ENCODE data around the gene ORC5. TPM values are rescaled to one million over a fixed set of nuclear protein-coding genes. Genes with fewer than 3 reads are reported as not detected.

ORC5 gene
- total RNA-seq, 2 donors from 2014 or later = 12.9 to 17.6 TPM

DNA sequence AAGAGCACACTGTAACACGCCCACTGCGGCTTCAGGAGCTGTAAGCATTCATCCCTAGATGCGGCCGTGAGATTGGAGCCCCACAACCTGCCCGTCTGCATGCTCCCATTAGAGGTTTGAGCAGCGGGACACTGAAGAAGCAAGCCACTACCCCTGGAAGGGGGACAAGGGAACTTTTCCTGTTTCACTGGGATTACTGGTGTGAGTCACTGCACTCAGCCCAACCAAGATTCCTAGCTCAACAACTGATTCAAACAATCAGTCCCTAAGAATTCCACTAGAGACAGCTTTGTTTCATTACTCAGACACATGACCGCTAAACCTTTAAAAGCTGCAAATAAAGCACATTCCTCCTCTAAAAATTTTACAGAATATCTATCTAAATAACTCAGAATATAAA, 69.8 kb downstream of the ORC5 start:
- ATAC-seq (no peak), DNase-seq (no peak)
- Histone ChIP-seq H3K4me1 (peaks cover 10% of the 10 kb centered on the region), H3K4me3 (no peak overlapping the region), H3K27me3 (no peaks in the 10 kb centered on the region), H3K27ac (no peak overlapping the region), H3K36me3 (replicated peaks in 1 of 2; ENCODE audit: insufficient read depth in 1 of 2, low read depth in 2 of 2) (no peaks in the 10 kb centered on the region), H3K9me3 (no peaks in the 10 kb centered on the region)
- WGBS, 2 donors = 93 to 98% methylated on average over 7 of the region's 7 CpGs
- intact Hi-C loops (cut with DNase I) = no loop called here
- TF ChIP-seq POLR2A (IDR thresholded peaks at IDR 0.05) = no peak

DNA sequence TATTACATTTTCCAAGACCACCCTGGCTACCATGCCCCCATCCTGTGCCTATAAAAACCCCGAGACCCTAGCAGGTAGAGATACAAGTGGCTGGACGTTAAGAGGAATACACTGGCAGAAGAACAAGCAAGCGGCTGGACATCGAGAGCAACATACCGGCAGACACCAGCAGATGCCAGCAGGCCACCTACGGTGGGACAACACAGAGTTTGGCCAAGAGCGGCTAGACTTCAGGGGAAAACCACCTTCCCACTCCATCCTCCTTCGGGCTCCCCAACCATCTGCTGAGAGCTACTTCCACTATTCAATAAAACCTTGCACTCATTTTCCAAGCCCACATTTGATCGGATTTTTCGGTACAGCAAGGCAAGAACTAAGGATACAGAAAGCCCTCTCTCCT, 70.3 kb downstream of the ORC5 start:
- 96 to 97% methylated on average over 10 of the region's 10 CpGs for WGBS, 2 donors
- no peak overlapping the region for H3K4me3 ChIP-seq
- peaks cover 10% of the 10 kb centered on the region for H3K4me1 ChIP-seq
- intact Hi-C loops (cut with DNase I) = no loop called here
- H3K9me3 ChIP-seq = no peaks in the 10 kb centered on the region
- no peak for ATAC-seq
- no peaks in the 10 kb centered on the region for H3K27me3 ChIP-seq
- H3K36me3 ChIP-seq (replicated peaks in 1 of 2; ENCODE audit: insufficient read depth in 1 of 2, low read depth in 2 of 2) = no peaks in the 10 kb centered on the region
- H3K27ac ChIP-seq = no peak overlapping the region
- no peak for DNase-seq
- no peak for TF ChIP-seq POLR2A (IDR thresholded peaks at IDR 0.05)
- TF ChIP-seq, protein P1, sequence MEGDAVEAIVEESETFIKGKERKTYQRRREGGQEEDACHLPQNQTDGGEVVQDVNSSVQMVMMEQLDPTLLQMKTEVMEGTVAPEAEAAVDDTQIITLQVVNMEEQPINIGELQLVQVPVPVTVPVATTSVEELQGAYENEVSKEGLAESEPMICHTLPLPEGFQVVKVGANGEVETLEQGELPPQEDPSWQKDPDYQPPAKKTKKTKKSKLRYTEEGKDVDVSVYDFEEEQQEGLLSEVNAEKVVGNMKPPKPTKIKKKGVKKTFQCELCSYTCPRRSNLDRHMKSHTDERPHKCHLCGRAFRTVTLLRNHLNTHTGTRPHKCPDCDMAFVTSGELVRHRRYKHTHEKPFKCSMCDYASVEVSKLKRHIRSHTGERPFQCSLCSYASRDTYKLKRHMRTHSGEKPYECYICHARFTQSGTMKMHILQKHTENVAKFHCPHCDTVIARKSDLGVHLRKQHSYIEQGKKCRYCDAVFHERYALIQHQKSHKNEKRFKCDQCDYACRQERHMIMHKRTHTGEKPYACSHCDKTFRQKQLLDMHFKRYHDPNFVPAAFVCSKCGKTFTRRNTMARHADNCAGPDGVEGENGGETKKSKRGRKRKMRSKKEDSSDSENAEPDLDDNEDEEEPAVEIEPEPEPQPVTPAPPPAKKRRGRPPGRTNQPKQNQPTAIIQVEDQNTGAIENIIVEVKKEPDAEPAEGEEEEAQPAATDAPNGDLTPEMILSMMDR (IDR thresholded peaks at IDR 0.05) = no peak

DNA sequence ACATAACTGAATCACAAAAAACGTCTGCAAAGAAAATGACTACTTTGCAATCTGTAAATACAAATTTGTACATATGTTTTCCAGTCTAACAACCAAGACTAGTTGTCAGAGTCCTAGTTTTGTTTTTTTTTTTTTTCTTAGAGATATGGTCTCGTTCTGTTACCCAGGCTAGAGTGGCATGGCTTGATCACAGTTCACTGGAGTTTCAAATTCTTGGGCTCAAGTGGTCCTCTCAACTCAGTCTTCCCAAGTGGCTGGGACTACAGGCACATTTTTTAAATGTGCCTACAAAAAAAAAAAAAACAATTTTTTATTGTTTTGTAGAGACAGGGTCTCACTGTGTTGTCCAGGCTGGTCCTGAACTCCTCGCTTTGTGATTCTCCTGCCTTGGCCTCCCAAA, 70.8 kb downstream of the ORC5 start:
- WGBS, 2 donors = 80 to 85% methylated on average over 3 of the region's 3 CpGs
- no peaks in the 10 kb centered on the region for H3K36me3 ChIP-seq (replicated peaks in 1 of 2; ENCODE audit: insufficient read depth in 1 of 2, low read depth in 2 of 2)

DNA sequence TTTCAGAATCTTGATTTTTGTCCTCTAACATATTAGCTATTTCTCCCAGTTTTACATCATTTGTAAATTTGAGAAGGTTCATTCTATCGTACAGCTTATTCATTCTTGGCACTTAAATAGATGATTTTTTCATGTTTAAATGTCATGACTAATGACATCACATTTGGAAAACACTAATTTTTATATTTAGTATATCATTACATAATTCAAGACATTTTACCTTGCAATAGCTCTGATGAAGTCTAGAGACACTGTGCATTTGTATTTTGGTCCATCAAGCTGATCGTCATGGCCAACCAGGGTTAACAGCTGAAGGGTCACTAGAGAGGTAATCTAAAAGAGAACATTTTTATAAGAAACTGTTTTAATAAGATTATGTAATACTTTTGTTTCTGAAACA, 71.3 kb downstream of the ORC5 start:
- WGBS, 2 donors = 84 to 92% methylated on average over 2 of the region's 2 CpGs
- DNase-seq = no peak

More for the DNA sequence above, 70.8 kb downstream of the ORC5 start:
- intact Hi-C loops (cut with DNase I) = no loop called here
- ATAC-seq (no peak), DNase-seq (no peak)
- peaks cover 10% of the 10 kb centered on the region for H3K4me1 ChIP-seq
- no peak for TF ChIP-seq POLR2A (IDR thresholded peaks at IDR 0.05)
- TF ChIP-seq, protein P1 (IDR thresholded peaks at IDR 0.05) = no peak
- H3K27me3 ChIP-seq = no peaks in the 10 kb centered on the region
- H3K4me3 ChIP-seq = no peak overlapping the region
- no peaks in the 10 kb centered on the region for H3K9me3 ChIP-seq
- no peak overlapping the region for H3K27ac ChIP-seq

DNA sequence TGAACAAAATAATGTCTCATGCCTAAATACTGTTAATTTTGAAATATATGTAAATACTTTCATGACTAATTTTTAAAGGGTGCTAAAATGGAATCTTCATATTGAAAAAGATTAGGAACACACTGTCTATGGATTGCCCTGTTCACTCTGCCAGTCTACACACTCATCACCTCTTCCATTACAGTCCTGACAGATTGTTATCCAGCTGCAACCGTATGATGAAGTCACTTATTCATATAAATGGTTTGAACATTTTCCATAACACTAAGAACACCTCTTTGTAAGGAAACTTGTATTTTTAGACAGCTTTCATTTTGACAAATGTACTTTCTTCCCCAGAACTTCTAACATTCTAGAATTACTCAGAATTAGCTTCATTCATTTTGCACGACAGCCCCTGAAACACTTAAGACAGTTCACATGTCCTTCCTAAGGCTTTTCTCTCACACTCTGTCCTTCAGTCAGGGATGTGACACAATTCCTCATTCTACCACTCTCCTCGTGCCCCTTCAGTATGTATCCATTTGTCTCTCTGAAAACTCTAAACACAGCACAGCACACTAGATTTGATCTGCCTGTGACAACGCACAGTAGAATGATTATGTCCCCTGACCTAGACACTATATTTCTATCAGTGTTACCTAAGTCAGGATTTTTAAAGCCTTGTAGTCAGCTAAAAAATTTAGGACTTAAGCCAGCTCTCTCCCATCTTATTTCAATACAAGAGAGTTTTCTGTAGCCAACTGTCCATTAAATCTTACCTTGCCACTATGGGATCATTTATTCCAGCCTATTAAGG, 71.9 kb downstream of the ORC5 start:
- WGBS, 2 donors = 82 to 94% methylated on average over 4 of the region's 4 CpGs
- peaks cover 10% of the 10 kb centered on the region for H3K4me1 ChIP-seq
- ATAC-seq (no peak), DNase-seq (no peak)
- H3K9me3 ChIP-seq = no peaks in the 10 kb centered on the region
- no peak overlapping the region for H3K27ac ChIP-seq
- no peaks in the 10 kb centered on the region for H3K36me3 ChIP-seq (replicated peaks in 1 of 2; ENCODE audit: insufficient read depth in 1 of 2, low read depth in 2 of 2)
- H3K27me3 ChIP-seq = no peaks in the 10 kb centered on the region
- no peak overlapping the region for H3K4me3 ChIP-seq
- TF ChIP-seq, protein P1 (IDR thresholded peaks at IDR 0.05) = no peak
- intact Hi-C loops (cut with DNase I) = no loop called here

More for the DNA sequence above, 71.3 kb downstream of the ORC5 start:
- H3K36me3 ChIP-seq (replicated peaks in 1 of 2; ENCODE audit: insufficient read depth in 1 of 2, low read depth in 2 of 2) = no peaks in the 10 kb centered on the region
- H3K27me3 ChIP-seq = no peaks in the 10 kb centered on the region
- H3K4me1 ChIP-seq = peaks cover 10% of the 10 kb centered on the region
- intact Hi-C loops (cut with DNase I) = no loop called here
- no peak for ATAC-seq
- no peak overlapping the region for H3K27ac ChIP-seq
- H3K4me3 ChIP-seq = no peak overlapping the region
- TF ChIP-seq POLR2A (IDR thresholded peaks at IDR 0.05) = no peak
- TF ChIP-seq, protein P1 (IDR thresholded peaks at IDR 0.05) = no peak
- H3K9me3 ChIP-seq = no peaks in the 10 kb centered on the region

Data from body of pancreas (tissue), 4 donors.